ENCODE results near the gene MRO.

DNA sequence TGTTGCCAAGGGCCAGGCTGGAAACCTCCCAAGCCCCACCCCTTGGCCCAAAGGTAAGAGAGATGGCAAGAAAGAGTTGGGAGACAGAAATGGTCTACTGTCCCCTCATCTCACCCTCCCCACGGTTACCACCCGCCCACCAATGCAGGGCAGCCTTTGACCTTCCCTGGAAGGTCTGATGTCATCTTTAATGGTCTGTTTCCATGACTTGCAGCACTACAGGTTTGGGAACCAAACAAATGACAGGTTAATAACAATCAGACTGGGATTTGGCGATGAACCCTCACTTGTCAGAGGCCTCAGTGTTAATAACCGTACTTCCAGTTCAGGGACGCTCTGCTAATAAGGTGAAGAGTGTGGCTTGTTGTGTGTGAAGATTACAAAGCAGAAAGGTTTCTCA, 70.4 kb downstream of the MRO start:
- TF ChIP-seq POLR2A (IDR thresholded peaks at IDR 0.05; ENCODE audit: low read length) (no peak), GATA1 (IDR thresholded peaks at IDR 0.05; ENCODE audit: low read depth, low read length) (no peak)
